Muscle layer of duodenum (tissue), 2 donors: ENCODE data around the gene EML6.

Experiments used
- H3K27ac ChIP-seq: one replicate; pipeline ENCODE4 v1.7.0; 2013; ENCODE audit warnings: mild to moderate bottlenecking, low read length
- H3K27me3 ChIP-seq: one replicate; pipeline ENCODE4 v1.7.0; 2013; ENCODE audit warnings: low read depth, mild to moderate bottlenecking, control low read depth, low read length
- H3K36me3 ChIP-seq, 2 donors: one replicate each; pipeline ENCODE4 v1.7.0; 2013; ENCODE audit warnings: low read length in 2 of 2, control low read depth in 1 of 2, mild to moderate bottlenecking in 1 of 2; ENCODE audit not compliant: insufficient read depth in 2 of 2, control insufficient read depth in 1 of 2
- H3K4me1 ChIP-seq, 2 donors: one replicate each; pipeline ENCODE4 v1.7.0; 2013; ENCODE audit warnings: low read length in 2 of 2, mild to moderate bottlenecking in 2 of 2, control low read depth in 1 of 2, moderate library complexity in 1 of 2; ENCODE audit not compliant: insufficient read depth in 2 of 2, control insufficient read depth in 1 of 2
- H3K4me3 ChIP-seq, 2 donors: one replicate each; pipeline ENCODE4 v1.7.0; 2013; ENCODE audit warnings: low read length in 2 of 2, low read depth in 1 of 2, mild to moderate bottlenecking in 1 of 2
- H3K9me3 ChIP-seq, 2 donors: one replicate each; pipeline ENCODE4 v1.7.0; 2013; ENCODE audit warnings: low read length in 2 of 2, control low read depth in 1 of 2, mild to moderate bottlenecking in 1 of 2; ENCODE audit not compliant: control insufficient read depth in 1 of 2
- donor health status: healthy.

EML6 gene

GRCh38 chr2:54726431-54726830 is 3.0 kb downstream of the EML6 start:
- no peaks in the 10 kb centered on the region for H3K4me1 ChIP-seq
- H3K27ac ChIP-seq, result no peak overlapping the region
- H3K4me3 ChIP-seq, result no peak overlapping the region
- no peaks in the 10 kb centered on the region for H3K36me3 ChIP-seq
- H3K27me3 ChIP-seq, result no peaks in the 10 kb centered on the region
- H3K9me3 ChIP-seq, result no peaks in the 10 kb centered on the region

GRCh38 chr2:54726940-54727339 is 3.5 kb downstream of the EML6 start:
- Histone ChIP-seq H3K27ac (no peak overlapping the region), H3K27me3 (no peaks in the 10 kb centered on the region), H3K4me1 (no peaks in the 10 kb centered on the region), H3K36me3 (no peaks in the 10 kb centered on the region), H3K9me3 (no peaks in the 10 kb centered on the region), H3K4me3 (no peak overlapping the region)

GRCh38 chr2:54728669-54729120 is 5.2 kb downstream of the EML6 start:
- Histone ChIP-seq H3K27ac (no peak overlapping the region), H3K4me1 (no peaks in the 10 kb centered on the region), H3K36me3 (no peaks in the 10 kb centered on the region), H3K27me3 (no peaks in the 10 kb centered on the region), H3K4me3 (no peak overlapping the region), H3K9me3 (no peaks in the 10 kb centered on the region)

GRCh38 chr2:54735636-54736035 is 12.2 kb downstream of the EML6 start:
- Histone ChIP-seq H3K9me3 (no peaks in the 10 kb centered on the region), H3K36me3 (no peaks in the 10 kb centered on the region), H3K27ac (no peak overlapping the region), H3K27me3 (no peaks in the 10 kb centered on the region), H3K4me3 (no peak overlapping the region), H3K4me1 (no peaks in the 10 kb centered on the region)

- no peaks in the 10 kb centered on the region for H3K9me3 ChIP-seq
- no peak overlapping the region for H3K27ac ChIP-seq
- no peaks in the 10 kb centered on the region for H3K4me1 ChIP-seq
- no peaks in the 10 kb centered on the region for H3K27me3 ChIP-seq
- no peaks in the 10 kb centered on the region for H3K36me3 ChIP-seq
- no peak overlapping the region for H3K4me3 ChIP-seq
Measured at GRCh38 chr2:54738281-54738680, 14.8 kb downstream of the EML6 start.

GRCh38 chr2:54740333-54740732 is 16.9 kb downstream of the EML6 start:
- H3K36me3 ChIP-seq, result no peaks in the 10 kb centered on the region

GRCh38 chr2:54741250-54741649 is 17.8 kb downstream of the EML6 start:
- no peak overlapping the region for H3K27ac ChIP-seq
- H3K4me1 ChIP-seq, result no peaks in the 10 kb centered on the region
- H3K36me3 ChIP-seq, result no peaks in the 10 kb centered on the region
- no peaks in the 10 kb centered on the region for H3K27me3 ChIP-seq
- H3K9me3 ChIP-seq, result no peaks in the 10 kb centered on the region
- H3K4me3 ChIP-seq, result no peak overlapping the region

More at GRCh38 chr2:54740333-54740732, 16.9 kb downstream of the EML6 start:
- H3K4me1 ChIP-seq, result no peaks in the 10 kb centered on the region
- H3K4me3 ChIP-seq, result no peak overlapping the region
- no peaks in the 10 kb centered on the region for H3K27me3 ChIP-seq
- no peaks in the 10 kb centered on the region for H3K9me3 ChIP-seq
- H3K27ac ChIP-seq, result no peak overlapping the region

GRCh38 chr2:54750040-54750439 is 26.6 kb downstream of the EML6 start:
- no peaks in the 10 kb centered on the region for H3K9me3 ChIP-seq
- H3K36me3 ChIP-seq, result no peaks in the 10 kb centered on the region
- H3K4me1 ChIP-seq, result no peaks in the 10 kb centered on the region
- H3K4me3 ChIP-seq, result no peak overlapping the region
- no peak overlapping the region for H3K27ac ChIP-seq
- no peaks in the 10 kb centered on the region for H3K27me3 ChIP-seq

- no peak overlapping the region for H3K4me3 ChIP-seq
- no peak overlapping the region for H3K27ac ChIP-seq
- no peaks in the 10 kb centered on the region for H3K4me1 ChIP-seq
- H3K36me3 ChIP-seq, result no peaks in the 10 kb centered on the region
- no peaks in the 10 kb centered on the region for H3K9me3 ChIP-seq
- no peaks in the 10 kb centered on the region for H3K27me3 ChIP-seq
Measured at GRCh38 chr2:54752439-54752838, 29.0 kb downstream of the EML6 start.

GRCh38 chr2:54755641-54756326 is 32.3 kb downstream of the EML6 start:
- Histone ChIP-seq H3K36me3 (no peaks in the 10 kb centered on the region), H3K27me3 (no peaks in the 10 kb centered on the region), H3K9me3 (no peaks in the 10 kb centered on the region), H3K27ac (no peak overlapping the region), H3K4me1 (no peaks in the 10 kb centered on the region), H3K4me3 (no peak overlapping the region)

- Histone ChIP-seq H3K27me3 (no peaks in the 10 kb centered on the region), H3K4me3 (no peak overlapping the region), H3K27ac (no peak overlapping the region), H3K9me3 (no peaks in the 10 kb centered on the region), H3K36me3 (no peaks in the 10 kb centered on the region), H3K4me1 (no peaks in the 10 kb centered on the region)
Measured at GRCh38 chr2:54757500-54757899, 34.0 kb downstream of the EML6 start.

- no peaks in the 10 kb centered on the region for H3K27me3 ChIP-seq
- no peak overlapping the region for H3K4me3 ChIP-seq
- H3K27ac ChIP-seq, result no peak overlapping the region
- H3K36me3 ChIP-seq, result no peaks in the 10 kb centered on the region
- H3K9me3 ChIP-seq, result no peaks in the 10 kb centered on the region
- H3K4me1 ChIP-seq, result no peaks in the 10 kb centered on the region
Measured at GRCh38 chr2:54758951-54759350, 35.5 kb downstream of the EML6 start.
